Esophagus mucosa (tissue), 1 donor: ENCODE results near the gene COA5. TPM values are rescaled to one million over a fixed set of nuclear protein-coding genes. Genes with fewer than 3 reads are reported as not detected.
A peak's percentile ranks its signal among the peaks of the same experiment; 100 is the strongest.

Experiments used
- ATAC-seq: fragments of 200-7000 bp; cut with Tn5 transposase; one replicate; pipeline ENCODE4 v1.9.1; 2020
- total RNA-seq: library from RNA; stranded (reverse); gene quantifications from one replicate; pipeline ENCODE4 v1.2.4, GENCODE V29; 2023
- donor health status: DM: yes; HTN: yes; CAD: no.

Gene COA5
- total RNA-seq = 11.9 TPM

DNA sequence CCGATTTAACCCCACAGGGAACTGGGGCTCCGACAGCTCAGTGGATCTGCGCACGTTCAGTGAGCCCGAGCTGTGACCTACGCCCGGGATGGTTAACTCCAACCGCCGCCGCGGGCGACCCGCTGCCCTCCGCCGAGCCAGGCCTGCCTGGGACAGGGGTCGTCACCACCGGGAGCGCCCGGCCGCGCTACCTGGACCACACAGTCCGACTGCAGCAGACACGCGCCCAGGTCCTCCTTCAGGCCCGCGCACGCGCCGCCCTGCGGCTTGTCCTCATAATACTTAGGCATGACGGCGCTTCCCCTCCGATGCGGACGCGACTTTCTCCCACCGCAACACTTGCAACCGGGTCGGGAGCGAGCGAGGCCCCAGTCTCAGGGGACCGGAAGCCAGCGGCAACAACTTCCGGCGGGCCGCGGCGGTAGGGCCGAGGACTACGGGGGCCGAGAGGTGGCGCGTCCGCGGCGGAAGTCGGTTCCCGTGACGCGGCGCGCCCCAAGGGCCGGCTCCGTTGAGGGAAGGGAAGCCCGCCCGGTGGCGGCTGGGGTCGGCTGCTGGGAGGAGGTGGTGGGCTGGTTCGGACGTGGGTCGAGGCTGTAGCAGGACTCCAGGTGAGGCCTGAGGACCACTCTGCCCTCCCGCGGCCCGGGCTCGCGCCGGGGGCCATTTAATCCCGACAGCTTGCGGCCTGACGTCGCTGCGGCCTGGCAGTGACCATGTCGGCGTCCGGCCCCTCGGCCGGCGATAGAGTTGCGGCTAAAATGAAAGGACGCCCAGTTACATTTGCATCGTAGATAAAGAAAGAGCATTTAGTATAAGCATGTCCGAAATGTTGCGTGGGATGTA lies at the start of gene COA5, which contains the start of gene UNC50:
TSS of gene COA5 (minus strand) at position 397 of the 846 bp plus-strand sequence. CDS start at position 290, 107 bp downstream.
TSS of gene UNC50 (plus strand) at position 474 of the 846 bp plus-strand sequence. CDS start 1,171 bp downstream, outside the sequence.
- ATAC-seq = peak; percentile 96

DNA sequence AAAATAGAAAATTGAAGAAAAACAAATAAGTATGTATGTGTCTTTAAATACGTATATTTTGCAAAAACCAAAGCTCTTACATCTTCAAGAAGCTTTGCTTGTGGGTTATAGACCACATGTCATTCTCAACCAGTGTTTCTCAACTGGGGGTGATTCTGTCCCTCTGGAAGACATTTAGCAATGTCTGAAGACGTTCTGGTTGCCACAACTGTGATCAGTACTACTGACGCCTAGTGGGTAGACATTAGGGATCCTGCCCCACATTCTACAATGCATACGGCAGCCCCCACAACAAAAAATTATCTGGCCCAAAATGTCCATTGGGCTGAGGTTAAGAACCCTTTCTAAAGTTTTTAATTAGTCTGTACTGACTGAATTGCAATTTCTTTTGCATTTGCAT lies 48.5 kb upstream of the COA5 start:
- no peak for ATAC-seq

DNA sequence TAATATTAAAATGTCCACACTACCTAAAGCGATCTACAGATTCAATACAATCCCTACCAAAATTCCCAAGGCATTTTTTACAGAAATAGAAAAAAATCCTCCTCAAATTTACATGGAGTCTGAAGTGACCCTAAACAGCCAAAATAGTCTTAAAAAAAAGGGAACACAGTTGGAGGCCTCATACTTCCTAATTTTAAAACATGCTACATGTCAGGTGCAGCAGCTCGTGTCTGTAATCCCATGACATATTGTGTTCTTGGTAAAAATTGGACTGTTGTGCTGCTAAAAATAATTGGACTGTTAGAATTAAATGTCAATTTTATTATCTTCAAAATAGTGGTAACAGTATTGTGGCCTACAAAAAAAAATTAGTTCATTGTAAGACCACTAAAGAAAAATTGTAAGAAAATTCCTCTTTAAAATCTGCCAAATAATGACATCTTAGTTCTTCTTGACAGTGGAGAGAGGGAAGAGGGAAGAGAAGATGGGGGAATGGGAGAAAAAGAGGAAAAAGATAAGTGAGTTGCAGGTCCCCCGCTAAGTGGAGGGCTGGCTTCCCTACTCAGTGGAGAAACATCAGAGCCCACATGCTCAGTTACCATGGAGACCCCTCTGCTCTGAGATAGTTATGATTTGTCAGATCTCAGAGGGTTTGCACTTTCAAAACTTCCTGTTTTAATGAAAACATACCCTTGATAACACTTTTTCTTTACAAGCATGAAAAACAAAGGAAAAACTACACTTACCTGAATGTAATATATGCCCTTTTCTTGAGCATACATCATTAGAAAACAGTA lies 46.6 kb upstream of the COA5 start:
- no peak for ATAC-seq

- ATAC-seq = no peak
These were observed 42.7 kb upstream of the COA5 start for GRCh38 chr2:98650998-98651397.

GRCh38 chr2:98649992-98650375 lies 41.7 kb upstream of the COA5 start:
- ATAC-seq = no peak

- peak; percentile 97 for ATAC-seq
These were observed 41.1 kb upstream of the COA5 start for GRCh38 chr2:98649135-98649991.

- no peak for ATAC-seq
These were observed 40.1 kb upstream of the COA5 start for GRCh38 chr2:98648451-98648850.

DNA sequence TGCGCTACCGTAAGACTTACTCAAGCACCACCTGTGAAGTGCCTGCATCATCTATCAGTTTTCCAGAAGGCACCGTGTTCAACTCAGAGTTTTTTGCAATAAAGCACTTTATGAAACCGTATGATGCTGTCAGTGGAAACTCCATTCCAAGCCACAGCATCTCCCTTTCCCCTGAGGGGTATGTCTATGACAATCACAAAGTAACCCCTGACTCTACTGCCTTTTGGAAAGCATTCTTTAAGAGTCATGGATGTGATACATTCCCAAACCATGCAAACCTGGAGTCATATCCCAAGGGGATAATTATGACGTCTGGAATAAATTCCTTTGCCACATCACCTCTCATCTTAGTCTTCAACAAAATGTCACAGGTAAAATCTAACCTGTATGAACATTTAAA lies 39.3 kb upstream of the COA5 start:
- no peak for ATAC-seq

GRCh38 chr2:98643496-98644100 lies 35.3 kb upstream of the COA5 start:
- ATAC-seq = no peak

DNA sequence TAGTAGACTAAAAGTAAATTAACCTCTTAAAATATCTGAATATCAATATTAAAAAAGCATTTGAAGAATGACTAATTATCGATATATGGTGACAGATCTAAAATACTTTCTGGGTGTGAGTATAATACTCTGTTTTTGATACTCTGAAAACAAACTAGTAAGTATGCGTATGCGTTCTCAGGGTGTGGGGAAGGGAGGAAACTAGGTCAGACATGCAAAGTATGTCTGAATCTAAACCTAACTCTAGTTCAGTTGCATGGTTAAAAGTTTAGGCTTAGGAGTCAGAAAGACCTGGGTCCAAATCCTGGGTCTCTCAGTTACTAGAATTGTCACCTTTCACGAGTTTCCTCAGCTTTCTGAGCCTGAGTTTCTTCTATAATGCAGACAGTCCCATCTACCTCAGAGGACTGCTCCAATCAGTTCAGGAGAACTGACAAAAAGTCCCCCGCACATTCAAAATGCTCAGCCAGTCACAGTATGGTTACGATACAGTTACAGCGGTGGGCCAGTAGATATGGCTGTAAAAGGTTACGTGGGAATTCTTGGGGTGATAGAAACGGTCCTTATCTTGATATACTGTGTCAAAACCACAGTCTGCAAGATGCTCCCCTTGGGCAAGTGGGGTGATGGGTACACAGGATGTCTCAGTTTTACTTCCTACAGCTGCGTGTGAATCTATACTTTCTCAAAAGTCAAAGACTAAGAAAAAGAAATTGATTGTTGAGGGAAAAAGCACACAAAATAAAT lies 29.3 kb upstream of the COA5 start:
- peak; percentile 33 for ATAC-seq

- ATAC-seq = no peak
These were observed 26.2 kb upstream of the COA5 start for GRCh38 chr2:98634406-98635092.

DNA sequence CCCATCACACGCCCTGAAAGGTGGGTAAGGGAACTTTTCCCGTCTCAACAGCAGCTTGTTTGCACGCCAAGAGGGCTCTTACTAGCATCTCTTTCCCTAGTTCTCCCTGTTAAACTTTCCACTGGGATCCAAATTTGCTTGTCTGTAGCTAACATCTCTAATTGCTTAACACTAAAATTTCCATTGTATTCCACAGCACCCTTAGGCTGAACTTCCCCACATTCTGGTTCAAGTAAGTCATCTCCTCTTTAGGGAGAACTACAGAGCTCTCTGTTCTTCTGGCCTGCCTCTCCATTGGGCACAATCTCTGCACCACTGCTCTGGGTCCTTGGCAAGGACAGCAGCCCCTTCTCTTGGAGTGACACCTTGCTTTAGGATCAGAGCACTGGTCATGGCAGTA lies 24.0 kb upstream of the COA5 start:
- ATAC-seq = no peak

GRCh38 chr2:98623657-98624056 lies 15.3 kb upstream of the COA5 start:
- ATAC-seq = no peak

DNA sequence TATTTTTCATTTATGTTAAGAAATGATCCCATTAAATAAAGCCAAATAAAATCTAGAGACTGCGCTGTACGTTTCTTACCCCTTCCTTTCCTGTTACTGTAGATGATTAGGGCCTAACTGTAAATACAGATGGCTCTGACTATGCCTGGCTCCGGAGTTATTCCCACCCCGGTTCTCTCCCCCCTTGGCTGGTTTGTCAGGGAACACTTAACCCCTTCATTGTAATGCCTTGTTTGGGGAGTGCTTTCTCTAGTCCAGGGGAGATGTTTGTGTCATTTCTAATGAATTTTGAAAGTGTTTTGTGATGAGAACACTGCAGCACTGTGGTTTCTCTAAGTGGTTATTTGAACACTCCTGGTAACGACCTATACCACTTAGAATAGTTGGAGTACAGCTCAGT lies 8.8 kb upstream of the COA5 start:
- no peak for ATAC-seq

DNA sequence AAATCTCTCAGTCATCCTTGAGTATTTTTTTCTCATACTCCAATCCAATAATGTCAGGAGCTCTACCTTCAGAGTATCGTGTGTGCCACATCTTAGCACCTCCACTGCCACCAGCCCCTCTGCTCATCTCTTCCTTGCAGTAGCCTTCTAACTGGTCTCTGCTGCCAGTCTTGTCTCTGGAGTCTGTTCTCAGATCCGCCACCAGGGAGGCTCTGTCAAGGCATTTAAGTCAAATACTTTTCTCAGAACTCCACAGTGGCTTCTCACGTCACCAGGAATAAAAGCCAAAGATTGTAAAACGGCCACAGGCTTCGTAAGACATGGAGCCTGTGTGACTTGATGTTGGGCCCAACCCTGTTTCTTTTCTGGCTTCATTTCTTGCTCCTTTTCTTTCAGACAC lies 7.2 kb upstream of the COA5 start:
- no peak for ATAC-seq

DNA sequence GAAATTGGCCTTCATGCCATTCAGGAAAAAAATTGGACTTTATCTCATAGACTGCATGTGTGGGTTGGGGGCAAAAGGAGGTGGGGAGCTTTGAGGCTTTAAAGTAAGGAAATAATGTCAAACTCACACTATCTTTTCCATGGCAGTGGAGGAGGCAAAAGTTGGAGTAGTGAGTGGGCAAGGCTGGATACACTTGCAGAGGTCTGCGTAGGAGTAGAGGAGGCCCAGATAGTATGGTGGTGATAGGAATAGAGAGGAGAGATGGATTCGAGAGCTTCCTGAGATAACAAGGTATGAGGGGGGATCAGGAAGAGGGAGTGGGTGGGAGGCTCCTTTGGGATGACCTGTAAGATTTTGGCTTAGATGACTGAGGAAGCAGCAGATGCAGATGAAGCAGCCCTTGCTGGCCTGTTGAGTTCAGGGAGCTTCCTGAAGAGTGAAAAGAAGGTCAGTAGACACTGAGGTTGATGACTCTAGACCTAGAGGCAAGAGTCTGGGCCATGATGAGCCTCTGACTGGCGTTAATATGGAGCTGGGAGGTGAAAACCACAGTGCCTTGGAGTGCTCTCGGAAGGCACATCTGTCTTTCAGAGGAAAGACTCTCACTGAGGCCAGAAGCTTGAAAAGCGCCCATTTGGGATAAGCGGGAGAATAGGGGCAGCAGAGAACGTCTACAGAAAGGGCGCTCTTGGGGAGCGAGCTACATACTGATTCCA lies 5.9 kb upstream of the COA5 start:
- no peak for ATAC-seq

DNA sequence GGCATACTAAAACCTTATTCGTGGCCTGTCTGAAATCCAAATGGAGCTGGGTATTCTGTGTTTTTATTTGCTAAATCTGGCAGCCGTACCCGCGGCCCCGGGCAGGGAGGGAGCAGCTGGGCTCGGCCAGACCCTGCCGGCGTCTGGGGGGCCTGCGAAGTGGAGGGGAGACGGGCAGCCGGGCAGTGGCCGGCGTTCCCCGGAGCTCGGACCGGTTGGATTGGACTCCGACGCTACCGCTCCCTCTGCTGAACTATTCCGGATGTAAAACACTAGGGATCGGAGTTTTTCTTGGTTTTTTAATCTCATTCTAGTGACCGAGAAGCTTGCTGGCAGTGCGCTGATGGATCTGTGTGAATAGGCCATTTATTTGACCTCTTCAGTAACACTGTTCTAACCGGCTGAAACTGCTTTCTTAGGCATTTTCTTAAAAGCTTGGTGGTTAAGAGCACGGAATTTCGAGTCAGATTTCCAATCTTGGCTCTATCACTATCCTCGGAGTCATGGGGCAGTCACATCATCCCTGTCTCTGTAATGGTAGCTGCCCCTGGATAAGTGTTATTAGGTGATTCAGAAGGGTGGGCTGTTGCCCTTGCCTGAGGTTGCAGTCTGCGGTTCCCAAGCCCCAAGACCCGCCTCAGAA lies 771 bp upstream of the COA5 start:
- peak; percentile 33 for ATAC-seq

DNA sequence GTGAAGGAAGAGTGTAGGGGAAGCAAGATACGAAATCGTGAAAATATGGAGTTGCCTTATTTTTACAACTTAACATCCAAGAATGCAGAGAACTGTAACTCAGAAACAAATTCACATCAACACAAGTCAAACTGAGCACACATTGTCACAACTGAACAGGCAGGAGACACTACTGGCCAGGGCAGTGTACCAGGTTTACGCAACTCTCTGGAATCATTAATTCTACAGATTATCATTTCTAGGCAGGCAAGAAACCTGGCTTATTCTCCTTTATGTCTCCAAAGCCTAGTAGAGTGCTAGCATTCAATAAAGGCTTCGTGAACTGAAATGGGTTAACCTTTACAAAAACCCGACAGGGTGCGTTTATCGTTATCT lies 584 bp downstream of the COA5 start:
- peak; percentile 28 for ATAC-seq

- no peak for ATAC-seq
These were observed 1.2 kb downstream of the COA5 start for GRCh38 chr2:98607104-98607503.

DNA sequence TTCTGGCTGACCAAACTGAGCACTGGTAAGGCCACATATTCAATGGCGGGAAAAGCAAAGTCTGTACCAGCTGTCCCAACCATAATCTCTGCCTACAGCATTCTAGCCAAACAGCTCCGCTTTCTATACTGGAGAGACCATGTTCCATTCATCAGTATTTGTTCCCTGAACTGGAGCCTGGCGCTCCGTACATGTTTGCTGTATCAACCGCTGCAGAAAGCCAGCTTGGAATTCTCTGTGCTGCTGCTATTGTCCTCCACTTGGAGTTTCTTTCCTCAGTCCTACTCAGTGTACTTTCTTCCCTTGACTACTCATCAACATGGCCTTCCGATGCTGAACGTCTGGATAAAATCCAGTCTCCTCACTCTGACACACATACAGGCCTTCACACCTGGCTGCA lies 1.9 kb downstream of the COA5 start:
- ATAC-seq = no peak
